Body of pancreas (tissue), 4 donors: ENCODE data around the gene PARG.

ENCODE experiments used
- POLR2A ChIP-seq, 3 donors: fragments of 450-650 bp; IDR thresholded peaks; one replicate each; pipeline ENCODE4 v1.6.1; 2016; ENCODE audit warnings: antibody characterized with exemption in 3 of 3, mild to moderate bottlenecking in 2 of 3
- TF ChIP-seq, protein P1 (sequence below), 7 experiments: fragments of 450-650 bp in 4 of 7; fragments of 200-600 bp in 3 of 7; sonication (generic) in 3 of 7; IDR thresholded peaks; one replicate each; pipeline ENCODE4 v1.5.1; 2016 to 2019; ENCODE audit warnings: antibody characterized with exemption in 7 of 7

DNA sequence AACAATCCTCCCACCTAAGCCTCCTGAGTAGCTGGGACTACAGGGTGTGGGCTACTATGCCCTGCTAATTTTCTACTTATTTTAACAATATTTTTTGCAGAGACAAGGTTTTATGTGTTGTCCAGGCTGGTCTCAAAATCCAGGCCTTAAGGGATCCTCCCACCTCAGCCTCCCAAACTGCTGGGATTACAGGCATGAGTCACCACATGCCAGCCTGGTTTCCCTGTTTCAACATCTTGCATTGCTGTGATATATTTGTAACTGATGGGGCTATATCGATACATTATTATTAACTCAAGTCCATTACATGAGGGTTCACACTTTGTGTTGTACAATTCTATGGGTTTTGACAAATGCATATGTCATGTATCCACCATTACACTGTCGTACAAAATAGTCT lies 137.8 kb downstream of the PARG start:
- TF ChIP-seq, protein P1, sequence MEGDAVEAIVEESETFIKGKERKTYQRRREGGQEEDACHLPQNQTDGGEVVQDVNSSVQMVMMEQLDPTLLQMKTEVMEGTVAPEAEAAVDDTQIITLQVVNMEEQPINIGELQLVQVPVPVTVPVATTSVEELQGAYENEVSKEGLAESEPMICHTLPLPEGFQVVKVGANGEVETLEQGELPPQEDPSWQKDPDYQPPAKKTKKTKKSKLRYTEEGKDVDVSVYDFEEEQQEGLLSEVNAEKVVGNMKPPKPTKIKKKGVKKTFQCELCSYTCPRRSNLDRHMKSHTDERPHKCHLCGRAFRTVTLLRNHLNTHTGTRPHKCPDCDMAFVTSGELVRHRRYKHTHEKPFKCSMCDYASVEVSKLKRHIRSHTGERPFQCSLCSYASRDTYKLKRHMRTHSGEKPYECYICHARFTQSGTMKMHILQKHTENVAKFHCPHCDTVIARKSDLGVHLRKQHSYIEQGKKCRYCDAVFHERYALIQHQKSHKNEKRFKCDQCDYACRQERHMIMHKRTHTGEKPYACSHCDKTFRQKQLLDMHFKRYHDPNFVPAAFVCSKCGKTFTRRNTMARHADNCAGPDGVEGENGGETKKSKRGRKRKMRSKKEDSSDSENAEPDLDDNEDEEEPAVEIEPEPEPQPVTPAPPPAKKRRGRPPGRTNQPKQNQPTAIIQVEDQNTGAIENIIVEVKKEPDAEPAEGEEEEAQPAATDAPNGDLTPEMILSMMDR (IDR thresholded peaks at IDR 0.05) = no peak
- no peak for TF ChIP-seq POLR2A (IDR thresholded peaks at IDR 0.05)
